Measurements from ENCODE around the gene NBPF4. TPM values are rescaled to one million over a fixed set of nuclear protein-coding genes. Genes with fewer than 3 reads are reported as not detected.

NBPF4 gene
- total RNA-seq, 1 experiment from 2014 or later: 0.07 TPM

DNA sequence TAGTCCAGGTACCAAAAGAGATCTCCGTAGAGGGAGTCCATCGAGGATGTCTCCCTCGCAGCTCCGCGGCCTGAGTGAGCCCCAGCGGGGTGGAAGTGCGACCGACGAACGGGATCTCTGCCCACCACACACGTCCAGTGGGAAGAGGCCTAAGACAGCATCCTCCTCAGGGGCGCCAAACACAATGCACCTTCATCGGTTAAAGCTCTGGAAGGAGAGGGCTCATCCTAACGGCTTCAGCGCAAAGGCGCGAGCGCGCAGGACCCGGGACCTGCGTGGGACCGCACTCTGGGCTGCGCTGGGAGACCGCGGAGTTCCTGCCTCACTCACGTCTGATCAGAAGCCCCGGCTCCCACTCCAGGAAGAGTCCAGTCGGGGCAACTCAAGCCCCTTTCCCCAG lies 51.3 kb downstream of the NBPF4 start:
- Histone ChIP-seq H3K79me2 (ENCODE audit: low read length) (peaks cover 89% of the 10 kb centered on the region), H3K36me3 (ENCODE audit: low read depth, low read length) (peaks cover 50% of the 10 kb centered on the region), H3K9me2 (replicated peaks; ENCODE audit: low read length) (no peaks in the 10 kb centered on the region), H3K27ac (ENCODE audit: low read length) (no peak overlapping the region), H3K9ac (ENCODE audit: low read length) (no peak overlapping the region), H3K9me3 (ENCODE audit: low read length) (no peaks in the 10 kb centered on the region), H4K20me1 (ENCODE audit: low read length) (no peaks in the 10 kb centered on the region), H3K4me3 (ENCODE audit: low read length) (no peak overlapping the region), H3K27me3 (ENCODE audit: low read length) (no peaks in the 10 kb centered on the region), H2AFZ (ENCODE audit: low read length) (no peak overlapping the region), H3F3A (ENCODE audit: low read length, unreplicated experiment) (no peaks in the 10 kb centered on the region), H3K4me2 (ENCODE audit: low read length) (no peak overlapping the region), H3K4me1 (ENCODE audit: insufficient read depth, low read length) (no peaks in the 10 kb centered on the region)
- ChIA-PET POLR2A (ENCODE audit: unreplicated experiment) (no interaction called here), CTCF (no interaction called here)
- TF ChIP-seq CTCF (conservative IDR thresholded peaks at IDR 0.05; ENCODE audit: low read depth, low read length) (no peak), EZH2phosphoT487 (IDR thresholded peaks at IDR 0.05; ENCODE audit: borderline replicate concordance, low read length) (no peak), EZH2 (IDR thresholded peaks at IDR 0.05; ENCODE audit: low read length, unreplicated experiment) (no peak)
- no peak for ATAC-seq
- intact Hi-C loops (cut with micrococcal nuclease): loop anchor here (10.0 kb wide), 1 partner anchor 48 kb away; no protein-coding TSS in a partner anchor
- DNase-seq: no peak
- BruUV-seq (replicated peaks): no TSS peak

DNA sequence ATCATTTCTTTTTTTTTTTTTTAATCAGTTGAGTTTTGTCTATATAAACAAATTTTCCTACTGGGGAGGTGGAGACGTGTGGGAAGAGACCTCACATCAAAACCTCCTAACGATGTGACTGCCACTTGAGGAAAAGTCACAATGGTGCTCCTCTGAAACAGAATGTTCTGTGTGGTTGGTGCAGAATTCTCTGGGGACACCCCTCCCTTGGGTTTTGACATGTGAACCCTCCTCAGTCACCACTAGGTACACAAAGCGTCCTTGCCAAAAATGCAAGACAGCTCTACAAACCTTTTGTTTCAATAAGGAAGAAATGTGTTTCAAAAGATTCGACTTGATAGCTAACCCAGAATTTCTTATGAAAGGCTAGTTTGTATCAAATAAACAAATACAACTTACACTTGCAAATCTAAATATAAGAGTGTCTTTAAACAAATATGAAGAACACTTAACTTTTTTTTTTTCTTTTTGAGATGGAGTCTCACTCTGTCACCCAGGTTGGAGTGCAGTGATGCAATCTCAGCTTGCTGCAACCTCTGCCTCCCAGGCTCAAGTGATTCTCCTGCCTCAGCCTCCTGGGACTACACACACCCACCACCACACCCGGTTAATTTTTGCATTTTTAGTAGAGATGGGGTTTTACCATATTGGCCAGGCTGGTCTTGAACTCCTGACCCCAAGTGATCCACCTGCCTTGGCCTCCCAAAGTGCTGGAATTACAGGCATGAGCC lies 53.0 kb downstream of the NBPF4 start:
- BruUV-seq (replicated peaks): no TSS peak

More for the DNA sequence above, 53.0 kb downstream of the NBPF4 start:
- TF ChIP-seq EZH2phosphoT487 (IDR thresholded peaks at IDR 0.05; ENCODE audit: borderline replicate concordance, low read length) (no peak), EZH2 (IDR thresholded peaks at IDR 0.05; ENCODE audit: low read length, unreplicated experiment) (no peak), CTCF (conservative IDR thresholded peaks at IDR 0.05; ENCODE audit: low read depth, low read length) (no peak)
- Histone ChIP-seq H2AFZ (ENCODE audit: low read length) (no peak overlapping the region), H3K36me3 (ENCODE audit: low read depth, low read length) (peaks cover 38% of the 10 kb centered on the region), H3K27me3 (ENCODE audit: low read length) (no peaks in the 10 kb centered on the region), H3K27ac (ENCODE audit: low read length) (no peak overlapping the region), H3F3A (ENCODE audit: low read length, unreplicated experiment) (no peaks in the 10 kb centered on the region), H3K9me3 (ENCODE audit: low read length) (no peaks in the 10 kb centered on the region), H3K9ac (ENCODE audit: low read length) (no peak overlapping the region), H3K4me1 (ENCODE audit: insufficient read depth, low read length) (no peaks in the 10 kb centered on the region), H4K20me1 (ENCODE audit: low read length) (no peaks in the 10 kb centered on the region), H3K4me2 (ENCODE audit: low read length) (no peak overlapping the region), H3K79me2 (ENCODE audit: low read length) (peaks cover 89% of the 10 kb centered on the region), H3K9me2 (replicated peaks; ENCODE audit: low read length) (no peaks in the 10 kb centered on the region), H3K4me3 (ENCODE audit: low read length) (no peak overlapping the region)
- intact Hi-C loops (cut with micrococcal nuclease): loop anchor here (10.0 kb wide), 1 partner anchor 46 kb away; no protein-coding TSS in a partner anchor
- ATAC-seq: peak; percentile 33; the same call in 1 of the 2 replicates
- ChIA-PET CTCF (interaction anchor here (0.8 kb wide), 1 partner anchor 10 kb away, joined by 6 read pairs; no protein-coding TSS in a partner anchor), POLR2A (ENCODE audit: unreplicated experiment) (no interaction called here)
- peak; percentile 25 for DNase-seq
